SK-N-SH (cell line): Measurements from ENCODE around the gene DMD. TPM values are rescaled to one million over a fixed set of nuclear protein-coding genes. Genes with fewer than 3 reads are reported as not detected.
A peak's percentile ranks its signal among the peaks of the same experiment; 100 is the strongest.

Experiments used
- CTCF ChIA-PET: fragments of 300-600, 350-600 bp; formaldehyde crosslinking; extraction: SDS; loops from one replicate; lab custom pipeline; 2021; lab: Yijun Ruan, JAX
- POLR2A ChIA-PET: fragments of 350-600 bp; sonication (Branson Sonifier 250); formaldehyde crosslinking; extraction: SDS; loops from one replicate; lab custom pipeline; 2020; ENCODE audit warnings: antibody characterized with exemption, inconsistent platforms; lab: Yijun Ruan, JAX
- DNase-seq: peaks from one replicate; pipeline ENCODE4 v3.0.0; 2012
- H2AFZ ChIP-seq: fragments of 200-600 bp; sonication (generic); 2 replicates; pipeline ENCODE4 v1.8.1; 2016; ENCODE audit warnings: antibody characterized with exemption, mild to moderate bottlenecking, low read depth
- H3F3A ChIP-seq: fragments of 200-600 bp; sonication (generic); replicated peaks from 2 replicates; pipeline ENCODE3; 2016; ENCODE audit warnings: antibody characterized with exemption, mild to moderate bottlenecking; ENCODE audit not compliant: insufficient read depth
- H3K27ac ChIP-seq, 2 experiments: fragments of 200-500 bp in 1 of 2; fragments of 200-600 bp in 1 of 2; sonication (Bioruptor generic) in 1 of 2; sonication (generic), shearing (Covaris generic) in 1 of 2; 2 replicates each; pipeline versions ENCODE4 v1.5.1 to v1.6.1; 2014 to 2016; ENCODE audit warnings: low read depth in 2 of 2, inconsistent platforms in 1 of 2, low read length in 1 of 2, mild to moderate bottlenecking in 1 of 2, mixed read lengths in 1 of 2
- H3K27me3 ChIP-seq: fragments of 200-600 bp; sonication (generic), shearing (Covaris generic); 2 replicates; pipeline ENCODE4 v1.6.1; 2016; ENCODE audit warnings: mixed run types; ENCODE audit not compliant: insufficient read depth
- H3K36me3 ChIP-seq, 2 experiments: fragments of 200-500 bp in 1 of 2; fragments of 200-600 bp in 1 of 2; sonication (Bioruptor generic) in 1 of 2; sonication (generic) in 1 of 2; replicated peaks in 1 of 2; 2 replicates each; pipeline versions ENCODE3 to v1.5.1; 2014 to 2016; ENCODE audit warnings: low read length in 1 of 2, mild to moderate bottlenecking in 1 of 2; ENCODE audit not compliant: insufficient read depth in 2 of 2, control insufficient read depth in 1 of 2
- H3K4me1 ChIP-seq, 2 experiments: fragments of 200-500 bp in 1 of 2; fragments of 200-600 bp in 1 of 2; sonication (Bioruptor generic) in 1 of 2; sonication (generic), shearing (Covaris generic) in 1 of 2; 2 replicates each; pipeline versions ENCODE4 v1.5.1 to v1.6.1; 2014 to 2016; ENCODE audit warnings: low read depth in 1 of 2, low read length in 1 of 2, mixed run types in 1 of 2; ENCODE audit not compliant: insufficient read depth in 2 of 2, control insufficient read depth in 1 of 2
- H3K4me2 ChIP-seq: fragments of 200-600 bp; sonication (generic), shearing (Covaris generic); 2 replicates; pipeline ENCODE4 v1.6.1; 2017; ENCODE audit warnings: mixed run types
- H3K4me3 ChIP-seq, 2 experiments: fragments of 200-500 bp in 1 of 2; fragments of 200-600 bp in 1 of 2; sonication (Bioruptor generic) in 1 of 2; sonication (generic), shearing (Covaris generic) in 1 of 2; 2 replicates each; pipeline versions ENCODE4 v1.5.1 to v1.8.1; 2014 to 2016; ENCODE audit warnings: low read depth in 2 of 2, inconsistent platforms in 1 of 2, low read length in 1 of 2, mild to moderate bottlenecking in 1 of 2, mixed read lengths in 1 of 2, moderate library complexity in 1 of 2
- H3K79me2 ChIP-seq: fragments of 200-600 bp; sonication (generic); 2 replicates; pipeline ENCODE4 v1.8.1; 2017; ENCODE audit warnings: mild to moderate bottlenecking; ENCODE audit not compliant: insufficient read depth
- H3K9ac ChIP-seq: fragments of 200-600 bp; sonication (generic); 2 replicates; pipeline ENCODE4 v1.6.1; 2017; ENCODE audit warnings: mixed run types
- H3K9me2 ChIP-seq: fragments of 200-600 bp; sonication (generic); 2 replicates; pipeline ENCODE4 v1.6.1; 2017; ENCODE audit warnings: mixed run types
- H3K9me3 ChIP-seq: fragments of 200-600 bp; sonication (generic); 2 replicates; pipeline ENCODE4 v1.6.1; 2017; ENCODE audit warnings: mixed run types, mild to moderate bottlenecking, moderate library complexity
- H4K20me1 ChIP-seq: fragments of 200-600 bp; sonication (generic); 2 replicates; pipeline ENCODE4 v1.6.1; 2017; ENCODE audit warnings: mild to moderate bottlenecking, mixed run types; ENCODE audit not compliant: insufficient read depth
- CHD2 ChIP-seq: fragments of 150-350 bp; IDR thresholded peaks from 2 replicates; pipeline ENCODE4 v1.6.1; 2018; ENCODE audit warnings: low read length; ENCODE audit not compliant: partially characterized antibody
- EZH2phosphoT487 ChIP-seq: fragments of 200-600 bp; sonication (generic); IDR thresholded peaks from 2 replicates; pipeline ENCODE4 v1.6.1; 2017; ENCODE audit warnings: low read depth, mixed run types, mild to moderate bottlenecking, antibody characterized with exemption, moderate library complexity, borderline replicate concordance
- JUND ChIP-seq: IDR thresholded peaks from 2 replicates; pipeline ENCODE4 v1.4.0; 2012
- NRF1 ChIP-seq: IDR thresholded peaks from 2 replicates; pipeline ENCODE4 v1.6.1; 2012; ENCODE audit warnings: low read depth, mild to moderate bottlenecking, low read length
- POLR2AphosphoS5 ChIP-seq: IDR thresholded peaks from 2 replicates; pipeline ENCODE4 v1.6.1; 2012; ENCODE audit warnings: low read depth, low read length
- RAD21 ChIP-seq: IDR thresholded peaks from 2 replicates; pipeline ENCODE4 v1.6.1; 2012; ENCODE audit warnings: mild to moderate bottlenecking, low read length
- RCOR1 ChIP-seq: fragments of 150-350 bp; IDR thresholded peaks from 2 replicates; pipeline ENCODE4 v1.6.1; 2017; ENCODE audit warnings: antibody characterized with exemption, low read length
- REST ChIP-seq: IDR thresholded peaks from 2 replicates; pipeline ENCODE4 v1.6.1; 2012; ENCODE audit warnings: mild to moderate bottlenecking, low read depth, low read length, moderate library complexity
- SIN3A ChIP-seq: IDR thresholded peaks from 2 replicates; pipeline ENCODE4 v1.6.1; 2012; ENCODE audit warnings: low read depth, mild to moderate bottlenecking, low read length, moderate library complexity, borderline replicate concordance
- SMC3 ChIP-seq: IDR thresholded peaks from 2 replicates; pipeline ENCODE4 v1.6.1; 2012; ENCODE audit warnings: low read depth, low read length, improper control_type of control experiment
- TAF1 ChIP-seq: IDR thresholded peaks from 2 replicates; pipeline ENCODE4 v1.6.1; 2012; ENCODE audit warnings: low read depth, mild to moderate bottlenecking, low read length, moderate library complexity, borderline replicate concordance
- TCF12 ChIP-seq: IDR thresholded peaks from 2 replicates; pipeline ENCODE4 v1.4.0; 2012
- TEAD4 ChIP-seq: IDR thresholded peaks from 2 replicates; pipeline ENCODE4 v1.4.0; 2012; ENCODE audit warnings: mild to moderate bottlenecking, borderline replicate concordance; ENCODE audit not compliant: insufficient read depth
- USF1 ChIP-seq: IDR thresholded peaks from 2 replicates; pipeline ENCODE4 v1.4.0; 2012; ENCODE audit warnings: low read depth, borderline replicate concordance
- WGBS: methylation state at CpG from one replicate; pipeline ENCODE4 v1.1.6; 2017; ENCODE audit warnings: low lambda C conversion rate; 5-methylcytosine and 5-hydroxymethylcytosine counted together
- polyA plus RNA-seq, 3 experiments: library from polyadenylated mRNA; depleted of rRNA; stranded (reverse); fragments of >200 nt; gene quantifications; 2 replicates each; pipeline ENCODE4 v1.2.3, GENCODE V29; 2012
- TF ChIP-seq, protein P1 (sequence below): fragments of 200-600 bp; sonication (generic); IDR thresholded peaks from 2 replicates; pipeline ENCODE4 v1.6.1; 2017; ENCODE audit warnings: antibody characterized with exemption, mild to moderate bottlenecking, moderate library complexity
- TF ChIP-seq, protein P2 (sequence below): fragments of 150-350 bp; IDR thresholded peaks from 2 replicates; pipeline ENCODE4 v1.6.1; 2016; ENCODE audit warnings: mild to moderate bottlenecking, low read depth, low read length

The DMD gene
- polyA plus RNA-seq, 1 of the 3 experiments (the other 2 are of a cell fraction) = 3.9 TPM

GRCh38 chrX:32116047-32116446, 1095.3 kb downstream of the DMD start:
- no peaks in the 10 kb centered on the region for H3K9me2 ChIP-seq
- no peaks in the 10 kb centered on the region for H3K27me3 ChIP-seq
- H3K4me2 ChIP-seq = no peak overlapping the region
- no peak overlapping the region for H3K4me3 ChIP-seq
- no peaks in the 10 kb centered on the region for H3K79me2 ChIP-seq
- no peak overlapping the region for H3K27ac ChIP-seq
- H3K4me1 ChIP-seq = no peaks in the 10 kb centered on the region
- WGBS = 11% methylated on average over 3 of the region's 3 CpGs
- ChIA-PET CTCF (interaction anchor here (0.6 kb wide), 1 partner anchor 291 kb away, joined by 3 read pairs; no protein-coding TSS in a partner anchor), POLR2A (no interaction called here)
- no peaks in the 10 kb centered on the region for H3K36me3 ChIP-seq
- no peak for DNase-seq
- H3K9me3 ChIP-seq = no peaks in the 10 kb centered on the region
- no peak overlapping the region for H2AFZ ChIP-seq
- H4K20me1 ChIP-seq = no peaks in the 10 kb centered on the region
- no peak overlapping the region for H3K9ac ChIP-seq
- no peaks in the 10 kb centered on the region for H3F3A ChIP-seq
- TF ChIP-seq TAF1 (no peak), RCOR1 (no peak), CHD2 (no peak), SMC3 (no peak), TEAD4 (no peak), RAD21 (peak; percentile 35; the same call in 1 of the 2 replicates), EZH2phosphoT487 (no peak), TCF12 (no peak), SIN3A (no peak)
- TF ChIP-seq, protein P1, sequence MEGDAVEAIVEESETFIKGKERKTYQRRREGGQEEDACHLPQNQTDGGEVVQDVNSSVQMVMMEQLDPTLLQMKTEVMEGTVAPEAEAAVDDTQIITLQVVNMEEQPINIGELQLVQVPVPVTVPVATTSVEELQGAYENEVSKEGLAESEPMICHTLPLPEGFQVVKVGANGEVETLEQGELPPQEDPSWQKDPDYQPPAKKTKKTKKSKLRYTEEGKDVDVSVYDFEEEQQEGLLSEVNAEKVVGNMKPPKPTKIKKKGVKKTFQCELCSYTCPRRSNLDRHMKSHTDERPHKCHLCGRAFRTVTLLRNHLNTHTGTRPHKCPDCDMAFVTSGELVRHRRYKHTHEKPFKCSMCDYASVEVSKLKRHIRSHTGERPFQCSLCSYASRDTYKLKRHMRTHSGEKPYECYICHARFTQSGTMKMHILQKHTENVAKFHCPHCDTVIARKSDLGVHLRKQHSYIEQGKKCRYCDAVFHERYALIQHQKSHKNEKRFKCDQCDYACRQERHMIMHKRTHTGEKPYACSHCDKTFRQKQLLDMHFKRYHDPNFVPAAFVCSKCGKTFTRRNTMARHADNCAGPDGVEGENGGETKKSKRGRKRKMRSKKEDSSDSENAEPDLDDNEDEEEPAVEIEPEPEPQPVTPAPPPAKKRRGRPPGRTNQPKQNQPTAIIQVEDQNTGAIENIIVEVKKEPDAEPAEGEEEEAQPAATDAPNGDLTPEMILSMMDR = peak; percentile 36; the same call in 1 of the 2 replicates

- H3K4me1 ChIP-seq = no peaks in the 10 kb centered on the region
- no peaks in the 10 kb centered on the region for H3K9me3 ChIP-seq
- H3K36me3 ChIP-seq = no peaks in the 10 kb centered on the region
- no peak overlapping the region for H3K27ac ChIP-seq
- no peak overlapping the region for H2AFZ ChIP-seq
- H3K79me2 ChIP-seq = no peaks in the 10 kb centered on the region
- no peaks in the 10 kb centered on the region for H3K27me3 ChIP-seq
- no peak overlapping the region for H3K4me2 ChIP-seq
- no peak overlapping the region for H3K9ac ChIP-seq
- no peak overlapping the region for H3K4me3 ChIP-seq
- CTCF ChIA-PET = no interaction called here
- H3K9me2 ChIP-seq = no peaks in the 10 kb centered on the region
- DNase-seq = no peak
- WGBS = 6% methylated on average over 4 of the region's 4 CpGs
- POLR2A ChIA-PET = no interaction called here
- no peaks in the 10 kb centered on the region for H4K20me1 ChIP-seq
- no peaks in the 10 kb centered on the region for H3F3A ChIP-seq
- TF ChIP-seq, protein P2, sequence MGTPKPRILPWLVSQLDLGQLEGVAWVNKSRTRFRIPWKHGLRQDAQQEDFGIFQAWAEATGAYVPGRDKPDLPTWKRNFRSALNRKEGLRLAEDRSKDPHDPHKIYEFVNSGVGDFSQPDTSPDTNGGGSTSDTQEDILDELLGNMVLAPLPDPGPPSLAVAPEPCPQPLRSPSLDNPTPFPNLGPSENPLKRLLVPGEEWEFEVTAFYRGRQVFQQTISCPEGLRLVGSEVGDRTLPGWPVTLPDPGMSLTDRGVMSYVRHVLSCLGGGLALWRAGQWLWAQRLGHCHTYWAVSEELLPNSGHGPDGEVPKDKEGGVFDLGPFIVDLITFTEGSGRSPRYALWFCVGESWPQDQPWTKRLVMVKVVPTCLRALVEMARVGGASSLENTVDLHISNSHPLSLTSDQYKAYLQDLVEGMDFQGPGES = no peak
- no peak for TF ChIP-seq TCF12
- no peak for TF ChIP-seq NRF1
- TF ChIP-seq JUND = no peak
- TF ChIP-seq REST = no peak
- TF ChIP-seq POLR2AphosphoS5 = no peak
- TF ChIP-seq USF1 = no peak
Observed at GRCh38 chrX:32087663-32088062, 1123.7 kb downstream of the DMD start.
